ENCODE data around the gene ITPR2.

ITPR2 gene

GRCh38 chr12:26455936-26456574, 376.9 kb downstream of the ITPR2 start:
- no peak overlapping the region for H3K27ac ChIP-seq
- no peak for DNase-seq (ENCODE audit: low spot score)
- no peak for TF ChIP-seq CTCF (conservative IDR thresholded peaks at IDR 0.05; ENCODE audit: low read depth)
- CTCF ChIA-PET = no interaction called here
- POLR2A ChIA-PET (ENCODE audit: low non-redundant PET) = no interaction called here

GRCh38 chr12:26453246-26453645, 379.7 kb downstream of the ITPR2 start:
- ChIA-PET POLR2A (ENCODE audit: low non-redundant PET) (no interaction called here), CTCF (no interaction called here)
- no peak overlapping the region for H3K27ac ChIP-seq
- DNase-seq (ENCODE audit: low spot score) = no peak
- TF ChIP-seq CTCF (conservative IDR thresholded peaks at IDR 0.05; ENCODE audit: low read depth) = no peak

- ChIA-PET CTCF (no interaction called here), POLR2A (ENCODE audit: low non-redundant PET) (no interaction called here)
- no peak for DNase-seq (ENCODE audit: low spot score)
- TF ChIP-seq CTCF (conservative IDR thresholded peaks at IDR 0.05; ENCODE audit: low read depth) = no peak
- H3K27ac ChIP-seq = no peak overlapping the region
These were observed 380.5 kb downstream of the ITPR2 start for GRCh38 chr12:26452511-26452910.

GRCh38 chr12:26451763-26452162, 381.2 kb downstream of the ITPR2 start:
- POLR2A ChIA-PET (ENCODE audit: low non-redundant PET) = no interaction called here
- CTCF ChIA-PET = no interaction called here

GRCh38 chr12:26445909-26446308, 387.1 kb downstream of the ITPR2 start:
- no peak for DNase-seq (ENCODE audit: low spot score)
- POLR2A ChIA-PET (ENCODE audit: low non-redundant PET) = no interaction called here
- H3K27ac ChIP-seq = no peak overlapping the region
- CTCF ChIA-PET = interaction anchor here (0.6 to 0.7 kb wide), 4 partner anchors 10 to 354 kb away, joined by 3 to 5 read pairs (median 4); no protein-coding TSS in a partner anchor
- no peak for TF ChIP-seq CTCF (conservative IDR thresholded peaks at IDR 0.05; ENCODE audit: low read depth)

More at GRCh38 chr12:26451763-26452162, 381.2 kb downstream of the ITPR2 start:
- no peak for DNase-seq (ENCODE audit: low spot score)
- no peak for TF ChIP-seq CTCF (conservative IDR thresholded peaks at IDR 0.05; ENCODE audit: low read depth)
- no peak overlapping the region for H3K27ac ChIP-seq

- TF ChIP-seq CTCF (conservative IDR thresholded peaks at IDR 0.05; ENCODE audit: low read depth) = no peak
- ChIA-PET CTCF (interaction anchor here (0.6 kb wide), 1 partner anchor 434 kb away, joined by 4 read pairs; no protein-coding TSS in a partner anchor), POLR2A (ENCODE audit: low non-redundant PET) (no interaction called here)
- DNase-seq (ENCODE audit: low spot score) = no peak
- no peak overlapping the region for H3K27ac ChIP-seq
These were observed 389.7 kb downstream of the ITPR2 start for GRCh38 chr12:26443309-26443708.

All from RWPE1 (cell line).